Measurements from ENCODE around the gene ATXN1. TPM values are rescaled to one million over a fixed set of nuclear protein-coding genes. Genes with fewer than 3 reads are reported as not detected.

ATXN1 gene
- total RNA-seq, 1 donor: 48.5 TPM

GRCh38 chr6:16690608-16691142 lies 70.6 kb downstream of the ATXN1 start:
- no peaks in the 10 kb centered on the region for H3K9me3 ChIP-seq (ENCODE audit: low read depth, low read length)
- H3K4me1 ChIP-seq (ENCODE audit: insufficient read depth, low read length): peaks cover 22% of the 10 kb centered on the region
- no peak for TF ChIP-seq CTCF (IDR thresholded peaks at IDR 0.05; ENCODE audit: extremely low read depth, low read depth, low read length)
- no peak overlapping the region for H3K4me3 ChIP-seq (ENCODE audit: insufficient read depth, low read length)
- H3K4me2 ChIP-seq (ENCODE audit: insufficient read depth, low read length): peak overlapping the region; percentile 25
- peak overlapping the region; percentile 53 for H3K27ac ChIP-seq (ENCODE audit: low read depth, low read length)
- H3K36me3 ChIP-seq (ENCODE audit: insufficient read depth, low read length): no peaks in the 10 kb centered on the region
- peak; percentile 10 for DNase-seq (ENCODE audit: insufficient read length, low spot score, missing footprints)
- H2AFZ ChIP-seq (ENCODE audit: low read length): no peak overlapping the region
- H3K27me3 ChIP-seq (ENCODE audit: insufficient read depth, low read length): no peaks in the 10 kb centered on the region
- H3K79me2 ChIP-seq (ENCODE audit: insufficient read depth, low read length): peaks cover 52% of the 10 kb centered on the region
- H4K20me1 ChIP-seq (ENCODE audit: insufficient read depth, low read length): peaks cover 14% of the 10 kb centered on the region

- peaks cover 47% of the 10 kb centered on the region for H3K79me2 ChIP-seq (ENCODE audit: insufficient read depth, low read length)
- H3K9me3 ChIP-seq (ENCODE audit: low read depth, low read length): no peaks in the 10 kb centered on the region
- H3K4me3 ChIP-seq (ENCODE audit: insufficient read depth, low read length): no peak overlapping the region
- DNase-seq (ENCODE audit: insufficient read length, low spot score, missing footprints): no peak
- H3K27ac ChIP-seq (ENCODE audit: low read depth, low read length): peak overlapping the region; percentile 53
- H3K4me1 ChIP-seq (ENCODE audit: insufficient read depth, low read length): peaks cover 28% of the 10 kb centered on the region
- TF ChIP-seq CTCF (IDR thresholded peaks at IDR 0.05; ENCODE audit: extremely low read depth, low read depth, low read length): no peak
- H2AFZ ChIP-seq (ENCODE audit: low read length): no peak overlapping the region
- no peaks in the 10 kb centered on the region for H3K27me3 ChIP-seq (ENCODE audit: insufficient read depth, low read length)
- no peaks in the 10 kb centered on the region for H3K36me3 ChIP-seq (ENCODE audit: insufficient read depth, low read length)
- peaks cover 15% of the 10 kb centered on the region for H4K20me1 ChIP-seq (ENCODE audit: insufficient read depth, low read length)
- H3K4me2 ChIP-seq (ENCODE audit: insufficient read depth, low read length): no peak overlapping the region
Observed at GRCh38 chr6:16689788-16690607, 71.3 kb downstream of the ATXN1 start.

GRCh38 chr6:16688984-16689636 lies 72.2 kb downstream of the ATXN1 start:
- no peaks in the 10 kb centered on the region for H3K36me3 ChIP-seq (ENCODE audit: insufficient read depth, low read length)
- no peak overlapping the region for H2AFZ ChIP-seq (ENCODE audit: low read length)
- no peak overlapping the region for H3K4me3 ChIP-seq (ENCODE audit: insufficient read depth, low read length)
- no peaks in the 10 kb centered on the region for H3K27me3 ChIP-seq (ENCODE audit: insufficient read depth, low read length)
- no peak for TF ChIP-seq CTCF (IDR thresholded peaks at IDR 0.05; ENCODE audit: extremely low read depth, low read depth, low read length)
- peaks cover 18% of the 10 kb centered on the region for H4K20me1 ChIP-seq (ENCODE audit: insufficient read depth, low read length)
- H3K79me2 ChIP-seq (ENCODE audit: insufficient read depth, low read length): peaks cover 44% of the 10 kb centered on the region
- H3K4me1 ChIP-seq (ENCODE audit: insufficient read depth, low read length): peaks cover 37% of the 10 kb centered on the region
- H3K9me3 ChIP-seq (ENCODE audit: low read depth, low read length): no peaks in the 10 kb centered on the region
- peak overlapping the region; percentile 58 for H3K27ac ChIP-seq (ENCODE audit: low read depth, low read length)
- peak overlapping the region; percentile 4 for H3K4me2 ChIP-seq (ENCODE audit: insufficient read depth, low read length)
- DNase-seq (ENCODE audit: insufficient read length, low spot score, missing footprints): no peak

GRCh38 chr6:16688436-16688835 lies 72.8 kb downstream of the ATXN1 start:
- Histone ChIP-seq H3K4me1 (ENCODE audit: insufficient read depth, low read length) (peaks cover 44% of the 10 kb centered on the region), H4K20me1 (ENCODE audit: insufficient read depth, low read length) (peaks cover 18% of the 10 kb centered on the region), H3K36me3 (ENCODE audit: insufficient read depth, low read length) (no peaks in the 10 kb centered on the region), H3K4me3 (ENCODE audit: insufficient read depth, low read length) (no peak overlapping the region), H3K27me3 (ENCODE audit: insufficient read depth, low read length) (no peaks in the 10 kb centered on the region), H3K79me2 (ENCODE audit: insufficient read depth, low read length) (peaks cover 43% of the 10 kb centered on the region), H3K9me3 (ENCODE audit: low read depth, low read length) (no peaks in the 10 kb centered on the region), H3K4me2 (ENCODE audit: insufficient read depth, low read length) (no peak overlapping the region), H3K27ac (ENCODE audit: low read depth, low read length) (peak overlapping the region; percentile 58), H2AFZ (ENCODE audit: low read length) (no peak overlapping the region)
- TF ChIP-seq CTCF (IDR thresholded peaks at IDR 0.05; ENCODE audit: extremely low read depth, low read depth, low read length): no peak
- no peak for DNase-seq (ENCODE audit: insufficient read length, low spot score, missing footprints)
